NCI-H1048 (cell line): Measurements from ENCODE around the gene FARP2.

Experiments used
- DNase-seq: peaks from one replicate; lab custom pipeline; 2025; lab: John Stamatoyannopoulos, UW

FARP2 gene

GRCh38 chr2:241323778-241324177 lies 32.3 kb upstream of the FARP2 start:
- DNase-seq: no peak

GRCh38 chr2:241324775-241325174 lies 31.3 kb upstream of the FARP2 start:
- no peak for DNase-seq

DNA sequence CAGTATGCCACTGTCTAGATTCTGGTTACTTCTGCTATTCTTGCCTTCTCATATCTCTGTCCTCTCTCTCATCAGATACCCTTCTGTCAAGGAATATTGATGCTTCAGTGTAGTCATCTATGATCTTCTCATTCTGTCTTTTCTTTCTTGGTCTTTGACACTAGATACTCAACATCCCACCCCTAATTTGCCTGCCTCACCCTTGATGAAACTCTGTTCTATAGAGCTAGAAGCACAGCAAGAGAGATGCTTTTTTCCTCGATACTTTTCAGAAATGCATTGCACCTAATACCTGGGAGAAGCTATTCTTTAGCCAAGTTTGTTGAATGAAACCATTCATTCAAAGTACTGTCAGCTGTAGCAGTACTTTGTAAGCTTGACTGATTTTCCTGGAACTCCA lies 30.8 kb upstream of the FARP2 start:
- no peak for DNase-seq

GRCh38 chr2:241329669-241330615 lies 26.1 kb upstream of the FARP2 start:
- no peak for DNase-seq

GRCh38 chr2:241330616-241330981 lies 25.5 kb upstream of the FARP2 start:
- no peak for DNase-seq

GRCh38 chr2:241334813-241335212 lies 21.3 kb upstream of the FARP2 start:
- DNase-seq: no peak

DNA sequence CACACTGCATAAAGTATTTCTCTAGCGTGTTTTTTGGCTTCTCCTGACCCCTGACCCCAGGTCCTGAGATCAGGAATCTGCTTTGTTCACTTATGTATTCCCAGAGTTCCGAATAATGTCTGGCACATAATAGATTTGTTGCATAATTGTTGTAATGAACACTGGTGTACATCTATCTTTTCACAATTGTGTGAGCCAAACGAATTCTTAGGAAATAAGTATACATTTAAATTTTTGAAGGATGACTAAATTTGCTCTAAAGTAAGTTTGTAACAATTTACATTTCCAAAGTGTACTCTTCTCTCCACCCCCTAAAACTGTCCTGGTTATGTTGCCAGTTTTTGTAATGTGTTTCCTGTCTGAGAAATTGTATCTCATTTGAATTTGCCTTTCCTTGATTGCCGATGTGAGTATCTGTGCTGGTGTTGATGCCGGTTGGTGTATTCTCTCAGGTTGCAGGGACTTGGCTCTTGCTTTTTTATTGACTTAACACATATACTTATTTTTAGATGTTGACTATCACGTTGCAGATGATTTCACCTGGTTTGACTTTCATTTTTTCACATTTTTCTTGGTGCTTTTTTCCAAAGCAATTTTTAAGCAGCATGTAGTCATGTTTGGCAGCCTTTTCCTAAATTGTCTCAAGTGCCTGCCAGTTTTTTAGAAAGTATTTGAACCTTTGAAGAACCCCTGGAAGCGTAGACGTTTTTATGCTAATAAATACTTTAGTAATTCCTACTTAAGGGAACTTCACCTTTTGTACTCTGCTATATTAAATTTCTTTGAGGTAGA lies 16.1 kb upstream of the FARP2 start:
- DNase-seq: no peak

DNA sequence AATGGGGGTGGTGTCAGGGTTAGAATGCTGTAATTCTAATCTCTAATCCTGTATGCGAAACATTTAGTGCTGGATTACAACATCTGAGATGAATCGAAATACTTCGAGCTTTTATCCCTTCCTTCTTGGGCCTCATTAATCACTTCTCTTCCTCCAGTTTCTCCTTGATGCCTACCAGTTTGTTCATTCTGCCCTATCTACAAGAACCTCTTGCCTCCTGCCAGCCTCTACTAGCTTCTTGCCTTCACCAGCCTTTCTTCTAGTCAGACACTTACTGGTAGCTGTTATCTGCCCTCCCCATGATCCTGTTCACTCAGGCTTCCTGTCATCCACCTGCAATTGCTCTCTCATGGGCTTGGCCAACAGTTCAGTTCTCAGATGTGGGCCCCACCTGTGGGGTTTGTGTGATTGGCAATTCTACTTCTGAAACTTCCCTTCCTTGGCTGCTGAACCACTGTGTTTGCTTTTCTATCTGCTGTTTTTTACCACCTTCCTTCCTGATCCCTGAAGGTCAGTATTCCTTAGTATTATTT lies 15.4 kb upstream of the FARP2 start:
- no peak for DNase-seq

- DNase-seq: no peak
Measured at GRCh38 chr2:241344925-241345651, 11.0 kb upstream of the FARP2 start.

- no peak for DNase-seq
Measured at GRCh38 chr2:241349941-241350340, 6.1 kb upstream of the FARP2 start.

GRCh38 chr2:241350530-241350877 lies 5.6 kb upstream of the FARP2 start:
- DNase-seq: no peak

GRCh38 chr2:241350878-241351639 lies 5.0 kb upstream of the FARP2 start:
- DNase-seq: no peak

GRCh38 chr2:241351640-241352031 lies 4.4 kb upstream of the FARP2 start:
- no peak for DNase-seq

GRCh38 chr2:241352227-241352626 lies 3.9 kb upstream of the FARP2 start:
- no peak for DNase-seq

DNA sequence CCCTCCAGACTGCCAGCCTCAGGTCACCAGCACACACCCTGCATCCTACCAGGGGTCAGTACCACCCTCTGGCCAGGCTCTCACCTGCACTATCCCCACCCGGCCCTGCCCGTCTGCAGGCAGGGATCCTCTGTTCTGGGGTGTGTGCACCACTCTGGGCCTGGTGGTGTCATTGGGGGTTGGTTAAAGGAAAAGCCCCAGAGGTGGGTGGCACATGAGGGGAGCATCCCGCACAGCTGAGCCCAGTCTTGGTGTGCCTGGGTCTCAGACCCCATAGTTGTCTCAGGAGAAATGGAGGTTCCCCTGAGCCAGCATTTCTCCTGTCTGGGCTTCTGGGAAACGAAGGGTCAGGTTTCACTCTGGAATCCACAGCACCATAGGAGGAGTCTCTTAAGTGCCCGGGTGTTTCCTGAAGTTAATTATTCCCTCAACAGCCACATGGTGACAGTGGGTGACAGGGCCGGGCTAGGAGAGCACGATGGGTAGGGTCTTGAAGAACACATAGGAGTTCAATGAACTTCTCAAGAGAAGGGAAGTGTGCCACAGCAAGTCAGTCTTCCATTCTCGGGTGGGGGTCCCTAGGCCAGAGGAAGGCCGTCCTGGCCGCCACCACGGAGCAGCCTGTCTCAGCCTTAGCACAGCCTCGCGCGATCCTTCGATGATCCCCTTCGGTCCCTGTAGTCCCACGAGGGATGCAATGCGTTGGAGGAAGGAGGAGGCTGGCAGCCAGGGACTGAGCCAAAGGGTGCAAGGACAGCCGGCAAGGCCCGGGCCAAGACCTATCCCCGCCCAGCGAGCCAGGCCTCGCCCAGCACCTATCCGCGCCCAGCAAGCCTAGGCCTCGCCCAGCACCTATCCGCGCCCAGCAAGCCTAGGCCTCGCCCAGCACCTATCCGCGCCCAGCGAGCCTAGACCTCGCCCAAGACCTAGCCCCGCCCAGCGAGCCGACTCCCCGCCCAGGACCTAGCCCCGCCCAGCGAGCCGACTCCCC lies 1.1 kb upstream of the FARP2 start:
- DNase-seq: peak; percentile 61

DNA sequence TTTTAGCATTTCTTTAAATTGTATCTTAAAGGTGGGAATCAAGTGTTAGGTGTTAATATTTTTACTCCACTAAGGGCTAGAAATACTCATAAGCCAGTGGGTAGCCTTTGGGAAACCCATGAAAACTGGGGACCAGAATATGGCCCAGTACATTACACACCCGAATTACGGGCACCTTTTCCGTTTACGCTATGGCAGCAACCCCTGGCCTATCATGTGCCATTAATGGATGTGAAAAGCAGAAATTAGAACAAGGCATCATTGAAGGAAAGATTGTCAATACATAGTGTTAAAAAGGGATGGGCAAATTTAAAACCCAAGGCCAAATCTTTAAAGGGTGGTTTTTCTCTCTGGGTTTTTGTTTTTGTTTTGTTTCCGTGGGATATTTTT lies 781 bp downstream of the FARP2 start:
- no peak for DNase-seq

DNA sequence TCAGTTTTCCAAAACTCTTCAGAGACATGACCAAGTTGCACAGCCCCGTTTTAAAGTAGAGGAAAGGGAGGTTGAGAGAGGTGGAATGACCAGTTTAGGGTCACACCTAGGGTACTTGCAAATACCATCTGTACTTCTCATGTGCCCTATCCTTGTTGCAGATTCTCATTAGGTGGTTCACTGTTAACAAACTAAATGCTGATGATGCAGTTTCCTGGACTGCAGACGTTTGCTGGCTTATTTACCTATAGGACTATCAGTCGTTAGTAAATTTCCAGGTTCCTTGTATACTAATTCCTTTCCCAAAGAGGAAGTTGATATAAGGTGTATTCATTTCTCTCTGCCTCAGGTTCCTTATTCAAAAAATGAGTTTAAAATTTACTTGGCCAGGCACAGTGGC lies 1.4 kb downstream of the FARP2 start:
- no peak for DNase-seq

DNA sequence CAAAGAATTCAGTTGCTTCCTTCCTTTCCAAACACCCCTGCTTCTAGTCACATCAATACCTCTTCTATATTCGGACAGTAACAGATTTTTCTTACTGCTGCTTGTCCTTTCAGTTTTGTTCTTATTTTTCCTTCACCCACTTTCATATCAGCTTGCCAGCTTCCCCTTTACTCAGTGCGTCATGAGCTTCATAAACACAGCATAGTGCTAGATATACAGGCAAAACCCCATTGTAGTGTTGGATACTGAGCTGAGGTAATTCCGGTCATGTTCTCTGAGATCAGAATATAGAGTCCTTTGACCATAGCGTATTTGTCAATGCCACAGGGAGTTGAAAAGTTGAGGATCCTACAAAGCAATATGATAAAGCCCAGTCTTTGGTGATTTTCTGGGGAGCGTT lies 2.4 kb downstream of the FARP2 start:
- no peak for DNase-seq

DNA sequence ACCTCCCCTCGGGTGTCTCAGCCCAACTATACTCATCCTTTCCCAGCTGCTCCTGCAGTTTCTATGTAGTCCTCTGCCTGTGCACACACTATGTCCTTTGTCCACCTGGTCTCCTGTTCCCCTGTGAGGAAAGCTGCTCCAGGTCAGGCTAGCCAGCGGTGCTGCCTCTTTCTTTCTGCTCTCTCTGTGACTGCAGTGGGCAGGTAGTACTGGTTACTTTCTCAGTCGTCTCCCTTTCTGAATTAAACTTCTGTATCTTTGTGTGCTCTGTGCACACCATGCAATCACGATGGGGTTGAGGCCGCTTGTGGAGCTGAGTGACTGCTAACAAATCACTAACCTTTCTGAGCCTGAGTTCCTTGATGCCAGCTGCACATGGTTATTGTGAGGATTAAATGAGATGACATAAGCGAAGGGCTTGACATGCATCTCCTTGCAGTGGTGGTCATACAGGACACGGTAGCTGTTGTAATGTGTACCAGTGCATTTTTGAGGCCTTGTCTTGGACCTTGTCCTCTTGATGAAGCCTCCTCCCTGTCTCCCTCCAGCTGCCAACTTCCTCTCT lies 3.5 kb downstream of the FARP2 start:
- DNase-seq: no peak

DNA sequence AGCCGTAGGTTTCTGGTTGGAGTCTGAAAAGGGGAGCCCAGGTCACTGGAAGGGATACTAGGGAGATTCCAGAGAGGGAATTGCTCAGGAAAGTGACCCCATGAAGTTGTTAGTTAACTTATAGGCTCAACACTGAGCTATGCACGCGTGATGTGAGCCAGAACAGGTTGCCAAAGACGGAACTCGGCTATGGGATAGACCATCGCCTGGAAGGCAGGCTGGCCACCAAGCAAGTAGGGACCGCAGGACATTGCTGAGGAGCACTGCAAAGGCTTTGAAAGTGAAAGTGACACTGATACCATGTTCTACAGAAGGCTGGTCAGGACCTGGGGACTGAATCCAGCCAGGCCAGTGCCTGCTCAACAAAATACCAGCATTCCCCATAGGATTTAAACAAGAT lies 7.3 kb downstream of the FARP2 start:
- no peak for DNase-seq
